Activated CD4-positive, alpha-beta T cell treated with anti-CD3 and anti-CD28 coated beads, Interleukin-2, amount 50 U/mL, for 16 hours (primary cell): ENCODE measurements around the gene AGPAT1.

Experiments
- DNase-seq: peaks from one replicate; pipeline ENCODE4 v3.0.0-alpha.2; 2020

AGPAT1 gene

GRCh38 chr6:32185681-32186131 lies 9.8 kb upstream of the AGPAT1 start:
- DNase-seq = peak; percentile 77

GRCh38 chr6:32184084-32184640 lies 8.3 kb upstream of the AGPAT1 start, which contains the start of gene AGER:
Gene AGER, minus strand, starts transcription at chr6:32184253. Its CDS starts 31 bp downstream, at chr6:32184222.
- no peak for DNase-seq

- DNase-seq = no peak
These were observed 7.7 kb upstream of the AGPAT1 start for GRCh38 chr6:32183483-32184083.

- no peak for DNase-seq
These were observed 7.1 kb upstream of the AGPAT1 start for GRCh38 chr6:32183030-32183429.

DNA sequence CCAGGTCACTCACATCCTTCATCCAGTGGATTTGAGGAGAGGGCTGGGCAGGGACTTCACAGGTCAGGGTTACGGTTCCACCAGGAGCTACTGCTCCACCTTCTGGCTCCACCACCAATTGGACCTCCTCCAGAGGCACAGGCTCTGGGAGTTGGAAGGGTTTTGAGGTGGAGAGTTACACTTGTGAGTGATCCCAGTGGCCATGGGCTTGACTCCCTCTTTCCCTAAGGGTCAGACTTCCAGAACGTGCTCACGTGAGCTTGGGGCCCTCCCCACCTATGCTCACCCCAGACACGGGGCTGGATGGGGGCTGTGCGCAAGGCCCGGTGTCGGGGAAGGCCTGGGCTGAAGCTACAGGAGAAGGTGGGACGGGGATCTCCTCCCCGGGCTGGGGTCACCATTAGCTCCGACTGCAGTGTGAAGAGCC lies 6.7 kb upstream of the AGPAT1 start:
- no peak for DNase-seq

DNA sequence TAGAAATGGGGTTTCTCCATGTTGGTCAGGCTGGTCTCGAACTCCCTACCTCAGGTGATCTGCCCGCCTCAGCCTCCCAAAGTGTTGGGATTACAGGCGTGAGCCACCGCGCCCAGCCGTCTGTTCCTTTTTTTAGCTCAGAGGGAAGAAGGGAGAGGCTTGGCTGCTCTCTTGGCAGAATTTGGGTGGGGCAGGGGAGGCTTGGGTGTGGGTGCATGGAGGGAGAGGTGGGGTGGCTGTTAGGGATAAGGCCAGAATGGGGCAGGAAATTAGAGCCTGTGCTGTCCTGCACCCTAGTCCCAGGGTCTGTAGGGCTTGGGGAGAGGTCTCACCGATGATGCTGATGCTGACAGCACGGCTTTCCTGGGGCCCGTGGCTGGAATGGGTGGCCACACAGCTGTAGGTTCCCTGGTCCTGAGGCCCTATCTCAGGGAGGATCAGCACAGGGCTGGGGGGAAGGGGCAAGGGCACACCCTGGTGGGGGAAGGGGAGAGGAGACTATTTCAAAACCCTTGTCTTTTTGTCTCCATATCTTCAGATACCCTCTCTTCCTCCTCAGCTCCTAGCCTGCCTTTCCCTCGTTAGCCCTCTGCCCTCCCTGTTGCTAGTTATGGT lies 6.1 kb upstream of the AGPAT1 start:
- DNase-seq = no peak

- no peak for DNase-seq
These were observed 5.3 kb upstream of the AGPAT1 start for GRCh38 chr6:32181148-32181702.

DNA sequence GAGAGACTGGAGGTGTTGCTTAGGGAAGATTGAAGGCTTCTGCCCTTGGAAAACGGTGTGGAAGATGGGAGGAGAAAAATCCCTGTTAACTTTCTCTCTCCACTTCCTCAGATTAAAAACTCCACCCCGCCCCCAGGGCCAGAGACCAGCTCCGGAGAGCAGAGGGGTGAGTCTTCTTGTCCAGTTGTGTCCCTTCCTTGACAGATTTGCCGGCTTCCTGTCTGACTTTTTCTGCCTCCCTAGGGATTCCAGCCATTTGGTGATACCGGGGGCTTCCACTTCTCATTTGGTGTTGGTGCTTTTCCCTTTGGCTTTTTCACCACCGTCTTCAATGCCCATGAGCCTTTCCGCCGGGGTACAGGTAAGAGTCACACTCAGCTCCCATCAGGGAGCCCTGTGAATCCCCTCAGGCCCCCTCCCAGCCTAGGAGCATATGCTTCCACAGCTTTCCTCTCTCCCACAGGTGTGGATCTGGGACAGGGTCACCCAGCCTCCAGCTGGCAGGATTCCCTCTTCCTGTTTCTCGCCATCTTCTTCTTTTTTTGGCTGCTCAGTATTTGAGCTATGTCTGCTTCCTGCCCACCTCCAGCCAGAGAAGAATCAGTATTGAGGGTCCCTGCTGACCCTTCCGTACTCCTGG lies 4.0 kb upstream of the AGPAT1 start:
- DNase-seq = no peak

- no peak for DNase-seq
These were observed 2.9 kb upstream of the AGPAT1 start for GRCh38 chr6:32178547-32179440.

DNA sequence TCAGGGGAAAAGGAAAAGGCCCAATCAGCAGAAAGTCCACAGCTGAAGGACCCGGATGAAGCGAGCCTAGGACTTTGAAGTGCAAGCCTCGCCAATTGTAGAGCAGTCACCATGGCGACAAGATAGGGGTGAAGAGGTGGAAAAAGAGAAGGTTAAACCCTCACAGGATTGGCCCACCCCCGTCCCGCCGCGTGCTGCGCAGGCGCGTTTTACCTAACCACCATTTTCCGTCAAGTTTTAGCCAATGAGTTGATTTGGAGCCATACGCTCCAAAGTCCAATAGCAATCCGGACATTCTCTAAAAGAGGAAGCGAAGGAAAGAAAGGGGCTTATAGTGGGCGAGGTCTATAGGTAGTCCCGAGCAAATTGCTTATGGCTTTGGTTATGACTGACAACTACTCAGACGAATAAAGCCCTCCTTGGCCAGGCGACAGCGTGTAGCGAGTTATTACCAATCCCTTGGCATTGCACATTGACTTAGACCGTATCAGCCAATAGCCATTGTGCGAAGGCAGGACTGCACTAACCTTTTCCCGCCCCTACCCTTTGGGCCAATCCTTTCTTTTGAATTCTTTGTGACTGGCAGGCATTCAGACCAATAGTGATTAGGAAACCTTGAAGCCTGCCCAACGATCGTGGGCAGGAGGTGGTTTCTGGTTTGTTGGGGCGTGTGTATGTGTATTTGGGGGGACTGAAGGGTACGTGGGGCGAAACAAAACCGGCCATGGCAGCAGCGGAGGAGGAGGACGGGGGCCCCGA lies 2.1 kb upstream of the AGPAT1 start, which contains the start of gene RNF5:
Gene RNF5 (plus strand): TSS at position 618 of the 759 bp plus-strand sequence. CDS start 107 bp downstream, at position 725.
- DNase-seq = peak; percentile 99

DNA sequence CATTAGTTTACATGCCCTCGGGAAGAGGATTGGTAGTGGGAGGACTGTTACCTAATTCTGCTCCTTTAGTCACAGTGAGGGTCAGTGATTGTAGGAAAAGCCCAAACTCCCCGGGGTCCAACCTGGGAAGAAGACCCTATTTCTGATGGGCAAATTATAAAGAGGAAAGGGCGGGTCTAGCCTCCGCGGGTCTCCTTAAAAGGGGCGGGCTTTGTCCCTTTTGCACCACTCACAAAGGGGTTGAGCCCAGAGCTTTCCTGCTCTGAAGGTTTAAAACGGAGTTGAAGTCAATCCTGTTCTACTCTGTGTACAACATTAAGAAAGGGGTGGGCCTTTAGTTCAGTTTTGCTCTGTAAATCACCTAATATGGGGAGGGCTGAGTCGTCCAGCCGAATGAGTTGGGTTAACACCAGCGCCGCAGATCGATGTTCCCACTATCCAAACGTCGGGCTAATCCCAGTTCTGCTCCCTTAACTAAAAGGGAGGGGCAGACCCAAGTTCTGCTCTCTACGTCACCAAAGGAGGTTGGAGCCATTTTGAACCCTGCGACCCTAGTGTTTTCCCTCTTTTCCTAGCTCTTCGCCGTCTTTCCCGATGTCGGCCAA lies 1.4 kb upstream of the AGPAT1 start:
- DNase-seq = peak; percentile 56

GRCh38 chr6:32176476-32177182 lies 745 bp upstream of the AGPAT1 start:
- no peak for DNase-seq

GRCh38 chr6:32175322-32175710 lies 568 bp downstream of the AGPAT1 start:
- no peak for DNase-seq

DNA sequence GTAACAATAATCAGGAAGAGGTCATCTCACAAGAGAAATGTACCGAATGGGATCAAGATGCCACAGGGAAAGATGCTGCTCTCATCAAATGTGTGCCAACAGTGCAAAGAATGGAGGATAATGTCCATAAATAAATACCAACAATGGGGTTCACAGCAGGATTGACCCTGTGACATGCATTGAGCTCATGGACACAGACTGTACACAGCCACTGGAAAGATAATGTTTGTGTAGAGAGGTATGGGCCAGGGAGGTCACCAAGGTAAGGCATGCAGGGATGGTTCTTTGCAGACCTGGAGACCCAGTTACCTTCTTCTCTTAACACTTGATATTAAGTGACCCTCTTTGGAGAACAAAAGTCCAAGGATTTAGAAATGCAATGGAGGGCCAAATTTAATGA lies 1.5 kb downstream of the AGPAT1 start:
- DNase-seq = no peak

DNA sequence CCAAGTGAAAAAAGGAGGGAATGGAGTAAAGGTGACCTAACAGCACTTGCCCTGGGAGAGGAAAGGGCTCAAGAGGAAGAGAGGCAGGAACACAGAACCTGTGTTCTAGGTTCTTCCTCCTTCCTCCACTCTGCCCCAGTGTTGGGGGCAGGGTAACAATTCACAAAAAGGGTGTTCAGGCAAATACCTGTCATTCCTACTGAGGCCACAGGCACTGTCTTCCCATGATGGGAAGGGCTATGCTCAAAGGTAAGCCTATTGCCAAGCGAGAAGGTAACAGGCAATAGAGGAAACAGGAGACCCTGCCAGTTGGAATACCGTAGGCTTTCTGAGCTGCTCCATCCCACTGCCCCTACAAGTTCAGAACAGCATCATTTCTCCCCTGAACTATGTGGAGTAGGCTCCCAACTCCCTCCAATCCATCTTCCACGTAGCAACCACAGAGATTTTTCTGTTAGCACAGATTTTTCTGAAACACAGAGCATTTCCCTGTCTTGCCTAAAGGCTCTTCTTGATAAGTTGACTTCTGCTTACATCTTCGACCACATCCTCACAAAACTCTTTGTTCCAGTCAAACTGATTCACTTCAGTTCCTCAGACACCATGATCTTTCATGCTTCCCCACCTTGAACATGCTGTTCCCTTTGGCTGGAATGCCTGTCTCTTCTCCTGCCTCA lies 2.7 kb downstream of the AGPAT1 start:
- no peak for DNase-seq

GRCh38 chr6:32171234-32171633 lies 4.7 kb downstream of the AGPAT1 start:
- DNase-seq = no peak

GRCh38 chr6:32170294-32170693 lies 5.6 kb downstream of the AGPAT1 start:
- DNase-seq = no peak

DNA sequence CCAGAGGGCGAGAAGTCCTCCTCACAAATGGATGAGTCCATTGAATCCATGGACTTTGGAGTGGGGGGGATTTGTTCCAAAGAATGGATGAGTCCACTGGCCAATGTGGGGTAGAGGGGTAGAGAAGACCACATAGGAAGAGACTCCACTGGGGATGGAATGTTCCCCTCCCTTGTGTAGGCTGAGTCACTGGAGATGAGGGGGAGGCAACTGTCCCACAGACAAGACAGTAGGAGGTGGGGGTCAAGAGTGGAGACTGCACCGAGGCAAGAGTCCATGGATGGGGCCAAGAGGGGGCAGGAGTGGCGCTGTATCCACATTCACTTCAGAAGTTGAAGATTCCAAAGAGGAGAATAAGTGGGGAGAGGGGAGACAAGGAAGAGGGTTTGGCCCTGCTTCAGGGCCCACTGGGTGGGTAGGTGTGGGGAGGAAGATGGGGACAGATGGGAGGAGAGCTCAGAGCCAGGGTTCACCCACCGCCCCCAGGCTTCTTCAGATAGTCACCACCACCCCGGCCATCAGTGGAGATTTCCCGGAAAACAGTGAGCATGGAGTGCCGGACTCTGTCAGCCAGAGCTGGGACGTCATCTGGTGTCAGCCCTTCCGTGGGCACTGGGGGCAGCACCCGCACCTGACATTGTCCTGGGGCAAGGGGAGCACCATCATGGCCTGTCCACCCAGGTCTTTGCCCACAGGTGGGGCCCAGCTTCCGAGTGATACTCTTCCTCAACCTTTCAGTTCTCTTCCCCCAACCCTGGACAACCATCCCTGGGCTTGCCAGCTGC lies 6.9 kb downstream of the AGPAT1 start:
- no peak for DNase-seq

GRCh38 chr6:32168350-32168749 lies 7.5 kb downstream of the AGPAT1 start:
- no peak for DNase-seq
